IMR-90 (cell line): ENCODE data around the gene DUSP22.

Experiments
- MAFK ChIP-seq: IDR thresholded peaks from 2 replicates; pipeline ENCODE4 v1.6.1; 2012; ENCODE audit warnings: low read depth, low read length, improper control_type of control experiment
- TF ChIP-seq, protein P1 (sequence below): conservative IDR thresholded peaks from 2 replicates; pipeline ENCODE4 v1.5.1; 2012; ENCODE audit warnings: mild to moderate bottlenecking, low read depth, low read length, improper control_type of control experiment
- TF ChIP-seq, protein P2 (sequence below): fragments of 150-350 bp; IDR thresholded peaks from 2 replicates; pipeline ENCODE4 v1.6.1; 2017; ENCODE audit warnings: mild to moderate bottlenecking, antibody characterized with exemption, low read length, low read depth

DNA sequence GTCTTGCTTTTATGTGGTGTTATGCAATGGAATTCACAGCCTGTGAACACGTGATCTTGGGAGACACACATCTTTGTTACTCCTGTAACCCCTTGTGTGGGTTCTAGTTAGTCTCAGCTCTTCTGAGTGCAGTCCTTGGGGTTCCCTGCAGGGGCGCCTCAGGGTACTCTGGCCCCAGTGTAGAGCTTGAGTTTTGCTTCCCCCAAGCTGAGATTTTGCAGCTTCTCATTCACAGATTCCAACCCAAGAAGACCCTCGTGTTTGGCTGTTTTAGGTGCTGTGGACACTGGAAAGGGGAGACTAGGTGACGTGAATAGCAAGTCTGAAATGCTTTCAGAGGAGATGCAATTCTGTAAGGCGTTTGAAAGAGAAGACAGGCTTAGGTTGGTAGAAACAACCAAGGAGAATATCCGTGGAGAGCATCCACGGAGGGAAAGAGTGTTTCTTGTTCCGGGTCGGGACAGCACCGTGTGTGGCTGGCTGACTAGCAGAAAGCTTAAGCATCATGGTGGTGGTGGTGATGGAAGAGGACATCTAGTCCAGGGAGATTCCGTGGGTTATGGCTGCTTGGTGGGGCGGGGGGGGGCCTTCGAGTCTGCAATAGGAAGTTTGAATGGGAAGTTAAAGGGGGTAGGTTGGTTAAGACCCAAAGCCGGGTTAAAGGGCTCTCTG lies 30.1 kb downstream of the DUSP22 start:
- TF ChIP-seq MAFK: no peak
- TF ChIP-seq, protein P1, sequence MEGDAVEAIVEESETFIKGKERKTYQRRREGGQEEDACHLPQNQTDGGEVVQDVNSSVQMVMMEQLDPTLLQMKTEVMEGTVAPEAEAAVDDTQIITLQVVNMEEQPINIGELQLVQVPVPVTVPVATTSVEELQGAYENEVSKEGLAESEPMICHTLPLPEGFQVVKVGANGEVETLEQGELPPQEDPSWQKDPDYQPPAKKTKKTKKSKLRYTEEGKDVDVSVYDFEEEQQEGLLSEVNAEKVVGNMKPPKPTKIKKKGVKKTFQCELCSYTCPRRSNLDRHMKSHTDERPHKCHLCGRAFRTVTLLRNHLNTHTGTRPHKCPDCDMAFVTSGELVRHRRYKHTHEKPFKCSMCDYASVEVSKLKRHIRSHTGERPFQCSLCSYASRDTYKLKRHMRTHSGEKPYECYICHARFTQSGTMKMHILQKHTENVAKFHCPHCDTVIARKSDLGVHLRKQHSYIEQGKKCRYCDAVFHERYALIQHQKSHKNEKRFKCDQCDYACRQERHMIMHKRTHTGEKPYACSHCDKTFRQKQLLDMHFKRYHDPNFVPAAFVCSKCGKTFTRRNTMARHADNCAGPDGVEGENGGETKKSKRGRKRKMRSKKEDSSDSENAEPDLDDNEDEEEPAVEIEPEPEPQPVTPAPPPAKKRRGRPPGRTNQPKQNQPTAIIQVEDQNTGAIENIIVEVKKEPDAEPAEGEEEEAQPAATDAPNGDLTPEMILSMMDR: no peak
- TF ChIP-seq, protein P2, sequence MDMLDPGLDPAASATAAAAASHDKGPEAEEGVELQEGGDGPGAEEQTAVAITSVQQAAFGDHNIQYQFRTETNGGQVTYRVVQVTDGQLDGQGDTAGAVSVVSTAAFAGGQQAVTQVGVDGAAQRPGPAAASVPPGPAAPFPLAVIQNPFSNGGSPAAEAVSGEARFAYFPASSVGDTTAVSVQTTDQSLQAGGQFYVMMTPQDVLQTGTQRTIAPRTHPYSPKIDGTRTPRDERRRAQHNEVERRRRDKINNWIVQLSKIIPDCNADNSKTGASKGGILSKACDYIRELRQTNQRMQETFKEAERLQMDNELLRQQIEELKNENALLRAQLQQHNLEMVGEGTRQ: no peak
